PC-9 (cell line): Measurements from ENCODE around the gene GNG13. TPM values are rescaled to one million over a fixed set of nuclear protein-coding genes. Genes with fewer than 3 reads are reported as not detected.

Experiments
- BruUV-seq: library from RNA; stranded (reverse); fragments of 400-500 nt; replicated peaks from 2 replicates; lab custom pipeline; 2021; lab: Mats Ljungman, UMichigan
- CTCF ChIA-PET: fragments of 300-600 bp; sonication (Branson Sonifier 250); formaldehyde crosslinking; loops from one replicate; lab custom pipeline; 2022; ENCODE audit warnings: antibody characterized with exemption; lab: Charles Lee
- POLR2A ChIA-PET: fragments of 300-600 bp; sonication (Branson Sonifier 250); formaldehyde crosslinking; loops from one replicate; lab custom pipeline; 2022; ENCODE audit warnings: antibody characterized with exemption; ENCODE audit not compliant: unreplicated experiment; lab: Charles Lee
- DNase-seq, 2 experiments: peaks; one replicate each; pipeline versions ENCODE4 v3.0.0 to v3.0.0-alpha.2; 2015 to 2022; ENCODE audit warnings: mixed read lengths in 1 of 2
- H2AFZ ChIP-seq: fragments of 200-600 bp; sonication (generic); 2 replicates; pipeline ENCODE4 v1.8.1; 2017; ENCODE audit warnings: antibody characterized with exemption
- H3F3A ChIP-seq: fragments of 200-600 bp; sonication (generic); 2 replicates; pipeline ENCODE4 v1.8.1; 2017; ENCODE audit warnings: antibody characterized with exemption, mild to moderate bottlenecking, low read depth; ENCODE audit not compliant: insufficient read depth
- H3K27ac ChIP-seq: fragments of 200-600 bp; sonication (generic); 2 replicates; pipeline ENCODE4 v1.6.1; 2016; ENCODE audit warnings: mixed run types
- H3K27me3 ChIP-seq: fragments of 200-600 bp; sonication (generic); 2 replicates; pipeline ENCODE4 v1.6.1; 2016; ENCODE audit warnings: low read depth, mixed run types; ENCODE audit not compliant: insufficient read depth
- H3K36me3 ChIP-seq: fragments of 200-600 bp; sonication (generic); 2 replicates; pipeline ENCODE4 v1.6.1; 2016; ENCODE audit warnings: low read depth, mixed run types
- H3K4me1 ChIP-seq: fragments of 200-600 bp; sonication (generic); replicated peaks from 2 replicates; pipeline ENCODE4 v1.6.1; 2016; ENCODE audit warnings: mixed run types; ENCODE audit not compliant: insufficient read depth
- H3K4me2 ChIP-seq: fragments of 200-600 bp; sonication (generic); 2 replicates; pipeline ENCODE4 v1.6.1; 2017; ENCODE audit warnings: mixed run types
- H3K4me3 ChIP-seq: fragments of 200-600 bp; sonication (generic); 2 replicates; pipeline ENCODE4 v1.6.1; 2016; ENCODE audit warnings: mixed run types
- H3K79me2 ChIP-seq: fragments of 200-600 bp; sonication (generic); 2 replicates; pipeline ENCODE4 v1.6.1; 2017; ENCODE audit warnings: low read depth, mixed run types
- H3K9me2 ChIP-seq: fragments of 200-600 bp; sonication (generic); 2 replicates; pipeline ENCODE4 v1.8.1; 2017; ENCODE audit warnings: mild to moderate bottlenecking; ENCODE audit not compliant: insufficient read depth
- H3K9me3 ChIP-seq: fragments of 200-600 bp; sonication (generic); 2 replicates; pipeline ENCODE4 v1.8.1; 2016; ENCODE audit warnings: low read depth; ENCODE audit not compliant: insufficient read depth
- H4K20me1 ChIP-seq: fragments of 200-600 bp; sonication (generic); 2 replicates; pipeline ENCODE4 v1.8.1; 2017; ENCODE audit not compliant: insufficient read depth
- CTCF ChIP-seq: fragments of 200-600 bp; sonication (generic); conservative IDR thresholded peaks from 2 replicates; pipeline ENCODE4 v1.6.1; 2017; ENCODE audit warnings: mixed run types, antibody characterized with exemption, mild to moderate bottlenecking, moderate library complexity
- EZH2 ChIP-seq: fragments of 200-600 bp; sonication (generic); IDR thresholded peaks from 2 replicates; pipeline ENCODE4 v1.8.0; 2017; ENCODE audit warnings: antibody characterized with exemption, low read depth
- intact Hi-C: fragments of 100-400 bp; cut with micrococcal nuclease; formaldehyde crosslinking; loops from one replicate; pipeline ENCODE4 v1.10.0; 2022; ENCODE audit not compliant: unreplicated experiment
- total RNA-seq: library from RNA; stranded (reverse); gene quantifications from 2 replicates; pipeline ENCODE4 v1.2.3, GENCODE V29; 2021

GNG13 gene
- total RNA-seq, 1 experiment from 2014 or later = not detected

DNA sequence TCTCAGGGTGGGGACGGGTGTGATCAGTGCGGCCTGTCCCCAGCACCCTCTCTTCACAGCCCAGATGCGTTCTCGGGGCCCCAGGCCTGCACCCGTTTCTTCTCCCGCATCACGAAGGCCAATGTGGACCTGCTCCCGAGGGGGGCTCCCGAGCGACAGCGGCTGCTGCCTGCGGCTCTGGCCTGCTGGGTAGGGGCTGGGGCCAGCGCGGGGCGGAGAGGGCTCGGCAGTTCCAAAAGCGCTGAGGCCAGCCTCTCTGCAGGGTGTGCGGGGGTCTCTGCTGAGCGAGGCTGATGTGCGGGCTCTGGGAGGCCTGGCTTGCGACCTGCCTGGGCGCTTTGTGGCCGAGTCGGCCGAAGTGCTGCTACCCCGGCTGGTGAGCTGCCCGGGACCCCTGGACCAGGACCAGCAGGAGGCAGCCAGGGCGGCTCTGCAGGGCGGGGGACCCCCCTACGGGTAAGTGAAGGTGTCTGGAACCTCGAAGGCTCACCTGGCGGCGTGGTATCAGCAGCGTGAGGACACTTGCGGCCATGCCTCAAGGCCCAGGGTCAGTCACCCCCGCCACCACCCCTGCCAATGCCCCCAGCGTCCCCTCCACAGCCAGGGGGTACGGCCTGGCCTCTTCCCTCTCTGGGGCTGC lies 35.6 kb downstream of the GNG13 start:
- POLR2A ChIA-PET = no interaction called here
- intact Hi-C loops = no loop called here
- Histone ChIP-seq H3K36me3 (no peaks in the 10 kb centered on the region), H3K4me1 (peaks cover 16% of the 10 kb centered on the region), H3F3A (peaks cover 4% of the 10 kb centered on the region; the same call in 1 of the 2 replicates), H3K4me2 (no peak overlapping the region), H3K27me3 (no peaks in the 10 kb centered on the region), H3K79me2 (no peaks in the 10 kb centered on the region), H3K4me3 (no peak overlapping the region), H2AFZ (no peak overlapping the region), H3K9me3 (no peaks in the 10 kb centered on the region), H3K9me2 (no peaks in the 10 kb centered on the region), H3K27ac (no peak overlapping the region), H4K20me1 (no peaks in the 10 kb centered on the region)
- TF ChIP-seq CTCF (no peak), EZH2 (no peak)
- DNase-seq = no peak
- BruUV-seq = no TSS peak
- CTCF ChIA-PET = no interaction called here

- Histone ChIP-seq H4K20me1 (no peaks in the 10 kb centered on the region), H3K4me3 (no peak overlapping the region), H3K27me3 (no peaks in the 10 kb centered on the region), H3K9me3 (no peaks in the 10 kb centered on the region), H3K79me2 (no peaks in the 10 kb centered on the region), H3K4me2 (no peak overlapping the region), H3K9me2 (no peaks in the 10 kb centered on the region), H3K27ac (no peak overlapping the region), H3K4me1 (peaks cover 16% of the 10 kb centered on the region), H2AFZ (no peak overlapping the region), H3K36me3 (no peaks in the 10 kb centered on the region), H3F3A (peaks cover 4% of the 10 kb centered on the region; the same call in 1 of the 2 replicates)
- no peak for DNase-seq
- ChIA-PET POLR2A (no interaction called here), CTCF (no interaction called here)
- no peak for TF ChIP-seq EZH2
- TF ChIP-seq CTCF = no peak
- BruUV-seq = no TSS peak
- intact Hi-C loops = no loop called here
Observed at GRCh38 chr16:764184-764750, 36.3 kb downstream of the GNG13 start.

DNA sequence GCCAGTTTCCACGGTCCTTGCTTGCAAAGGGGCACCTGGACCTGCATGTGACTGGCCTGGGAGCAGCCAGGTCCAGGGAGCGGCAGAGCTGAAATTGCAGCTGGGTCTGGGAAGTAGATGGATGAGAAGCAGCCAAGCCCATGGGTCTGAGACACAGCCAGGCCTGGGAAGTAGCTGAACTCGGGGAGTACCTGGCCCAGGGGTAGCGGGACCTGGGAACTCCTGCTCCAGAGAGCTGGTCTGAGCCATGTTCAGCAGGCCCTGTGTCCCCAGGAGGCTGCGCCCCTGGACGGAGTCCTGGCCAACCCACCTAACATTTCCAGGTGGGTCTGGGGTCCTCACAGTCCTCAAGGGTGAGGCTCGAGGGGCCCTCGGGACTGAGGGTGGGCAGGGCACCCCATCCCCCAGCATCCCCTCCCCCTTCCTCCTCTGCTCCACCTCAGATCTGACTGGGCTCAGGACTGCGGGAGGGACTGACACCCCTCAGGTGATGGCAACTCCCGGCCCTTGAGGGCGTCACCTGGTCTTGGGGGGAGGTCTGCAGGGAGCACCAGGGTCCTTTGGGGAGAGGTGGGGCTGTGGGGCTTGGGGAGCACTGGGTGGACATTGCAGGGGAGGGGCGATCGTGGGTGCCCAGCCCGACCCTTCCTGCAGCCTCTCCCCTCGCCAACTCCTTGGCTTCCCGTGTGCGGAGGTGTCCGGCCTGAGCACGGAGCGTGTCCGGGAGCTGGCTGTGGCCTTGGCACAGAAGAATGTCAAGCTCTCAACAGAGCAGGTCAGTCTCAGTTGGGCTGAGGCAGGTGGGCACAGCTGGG lies 37.0 kb downstream of the GNG13 start:
- Histone ChIP-seq H2AFZ (no peak overlapping the region), H3K9me2 (no peaks in the 10 kb centered on the region), H4K20me1 (no peaks in the 10 kb centered on the region), H3K27ac (no peak overlapping the region), H3K36me3 (no peaks in the 10 kb centered on the region), H3F3A (peaks cover 4% of the 10 kb centered on the region; the same call in 1 of the 2 replicates), H3K4me2 (no peak overlapping the region), H3K4me3 (no peak overlapping the region), H3K4me1 (peaks cover 16% of the 10 kb centered on the region), H3K9me3 (no peaks in the 10 kb centered on the region), H3K79me2 (no peaks in the 10 kb centered on the region), H3K27me3 (no peaks in the 10 kb centered on the region)
- CTCF ChIA-PET = interaction anchor here (1.2 kb wide), 1 partner anchor 22 kb away, joined by 3 read pairs; the partner anchor contains the start of gene CIAO3
- DNase-seq = no peak
- intact Hi-C loops = no loop called here
- POLR2A ChIA-PET = no interaction called here
- no peak for TF ChIP-seq CTCF
- TF ChIP-seq EZH2 = no peak
- BruUV-seq = no TSS peak
